Fibroblast of skin of back (primary cell): Measurements from ENCODE around the gene OSBPL10. TPM values are rescaled to one million over a fixed set of nuclear protein-coding genes. Genes with fewer than 3 reads are reported as not detected.
"Not testable (repeated sequence)": the region's sequence is repeated elsewhere in the genome, so short reads cannot be mapped to it uniquely, and the experiment has no call there.

ENCODE experiments used
- DNase-seq: peaks from one replicate; pipeline ENCODE4 v3.0.0-alpha.2; 2013
- polyA plus RNA-seq, 2 experiments: library from polyadenylated mRNA; unstranded; fragments of 120-200 nt; gene quantifications; one replicate each; pipeline ENCODE4 v1.2.1, GENCODE V29; 2013; ENCODE audit not compliant: insufficient read length in 2 of 2

OSBPL10 gene, protein sequence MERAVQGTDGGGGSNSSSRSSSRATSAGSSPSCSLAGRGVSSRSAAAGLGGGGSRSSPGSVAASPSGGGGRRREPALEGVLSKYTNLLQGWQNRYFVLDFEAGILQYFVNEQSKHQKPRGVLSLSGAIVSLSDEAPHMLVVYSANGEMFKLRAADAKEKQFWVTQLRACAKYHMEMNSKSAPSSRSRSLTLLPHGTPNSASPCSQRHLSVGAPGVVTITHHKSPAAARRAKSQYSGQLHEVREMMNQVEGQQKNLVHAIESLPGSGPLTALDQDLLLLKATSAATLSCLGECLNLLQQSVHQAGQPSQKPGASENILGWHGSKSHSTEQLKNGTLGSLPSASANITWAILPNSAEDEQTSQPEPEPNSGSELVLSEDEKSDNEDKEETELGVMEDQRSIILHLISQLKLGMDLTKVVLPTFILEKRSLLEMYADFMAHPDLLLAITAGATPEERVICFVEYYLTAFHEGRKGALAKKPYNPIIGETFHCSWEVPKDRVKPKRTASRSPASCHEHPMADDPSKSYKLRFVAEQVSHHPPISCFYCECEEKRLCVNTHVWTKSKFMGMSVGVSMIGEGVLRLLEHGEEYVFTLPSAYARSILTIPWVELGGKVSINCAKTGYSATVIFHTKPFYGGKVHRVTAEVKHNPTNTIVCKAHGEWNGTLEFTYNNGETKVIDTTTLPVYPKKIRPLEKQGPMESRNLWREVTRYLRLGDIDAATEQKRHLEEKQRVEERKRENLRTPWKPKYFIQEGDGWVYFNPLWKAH
- 3.9 TPM for polyA plus RNA-seq (2013, experiment 1 of 2; ENCODE audit: insufficient read length)
- 4.2 TPM for polyA plus RNA-seq (2013, experiment 2 of 2; ENCODE audit: insufficient read length)

DNA sequence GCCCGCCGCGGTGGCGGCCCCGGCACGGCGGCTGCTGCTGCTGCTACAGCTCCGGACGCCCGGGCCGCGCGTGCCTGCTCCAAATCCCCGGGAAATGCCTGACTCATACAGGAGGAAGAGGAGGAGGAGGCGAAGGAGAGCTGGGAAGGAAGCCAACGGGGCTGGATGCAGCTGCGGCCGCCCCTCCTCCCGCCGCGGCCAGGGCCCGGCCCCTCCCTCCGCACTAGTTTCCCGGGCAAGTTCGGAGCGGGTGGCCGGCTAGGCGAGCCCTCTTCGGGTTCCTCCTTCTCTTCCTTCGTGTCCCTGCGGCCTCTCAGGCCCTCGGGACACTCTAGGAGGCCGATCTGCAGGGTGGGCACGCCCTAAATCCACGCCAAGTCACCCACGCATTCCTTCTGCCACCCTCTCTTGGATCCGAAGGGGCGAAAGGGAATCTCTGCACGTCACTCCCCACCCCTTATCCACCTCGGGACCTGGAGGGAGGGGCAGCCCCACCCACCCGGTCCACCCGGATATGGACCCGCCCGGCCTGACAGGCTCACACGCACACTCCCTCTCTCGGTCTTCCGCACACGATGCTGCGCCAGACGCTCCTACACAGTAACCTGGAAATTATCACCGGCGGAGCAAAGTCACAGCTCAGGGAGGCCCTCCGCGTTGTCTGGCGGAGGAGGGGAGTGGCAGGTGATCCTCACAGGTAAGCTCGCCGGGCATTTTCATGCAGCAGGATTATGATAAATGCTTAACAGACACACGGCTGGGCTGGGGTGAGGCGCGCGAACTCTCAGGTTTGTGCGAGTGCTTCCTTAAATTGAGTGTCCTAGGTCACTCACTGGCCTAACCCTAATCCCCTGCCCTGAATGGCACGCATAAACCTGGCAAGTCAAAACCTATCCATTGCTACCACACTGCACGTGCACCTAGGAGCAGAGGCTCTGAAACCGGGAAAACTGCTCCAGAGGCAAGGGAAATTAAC is at the start of gene OSBPL10, which contains the start of gene ZNF860:
Gene OSBPL10 (minus strand): TSS at position 57 of the 976 bp plus-strand sequence. CDS start 83 bp downstream, outside the sequence.
Gene ZNF860 (plus strand): TSS at position 545 of the 976 bp plus-strand sequence. CDS start 7,330 bp downstream, outside the sequence.
- DNase-seq = peak; percentile 92

DNA sequence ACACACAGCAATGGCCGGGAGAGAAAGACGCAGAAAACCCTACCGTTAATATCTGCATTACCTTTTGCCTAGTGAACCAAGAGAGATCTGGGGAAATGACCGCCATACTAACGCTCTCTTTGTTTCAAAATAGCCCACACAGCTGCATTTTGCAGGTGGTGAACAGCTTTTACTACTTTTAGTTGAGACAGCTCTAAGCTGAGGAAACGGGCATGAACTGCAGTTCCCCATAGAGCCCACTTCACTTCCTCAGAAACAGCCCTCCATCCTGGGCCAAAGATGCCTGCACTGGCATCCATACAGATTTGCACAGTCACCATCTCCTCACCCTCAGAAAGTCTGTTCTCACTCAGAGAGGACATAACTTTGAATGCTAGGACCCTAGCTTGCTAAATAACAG is 45.5 kb upstream of the OSBPL10 start:
- no peak for DNase-seq

DNA sequence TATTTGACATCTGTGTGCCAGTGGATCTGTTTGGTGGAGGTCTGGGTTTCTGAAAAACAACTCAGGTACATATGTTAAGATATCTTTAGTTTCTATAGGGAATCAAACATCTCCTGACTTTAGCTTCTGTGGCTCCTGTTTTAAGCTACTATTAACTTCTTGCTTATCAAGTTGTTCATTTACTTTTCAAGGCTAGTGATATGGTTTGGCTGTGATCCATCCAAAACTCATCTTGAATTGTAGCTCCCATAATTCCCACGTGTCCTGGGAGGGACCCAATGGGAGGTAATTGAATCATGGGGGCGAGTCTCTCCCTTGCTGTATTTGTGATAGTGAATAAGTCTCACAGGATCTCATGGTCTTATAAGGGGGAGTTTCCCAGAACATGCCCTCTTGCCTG is 41.9 kb upstream of the OSBPL10 start:
- DNase-seq = no peak

DNA sequence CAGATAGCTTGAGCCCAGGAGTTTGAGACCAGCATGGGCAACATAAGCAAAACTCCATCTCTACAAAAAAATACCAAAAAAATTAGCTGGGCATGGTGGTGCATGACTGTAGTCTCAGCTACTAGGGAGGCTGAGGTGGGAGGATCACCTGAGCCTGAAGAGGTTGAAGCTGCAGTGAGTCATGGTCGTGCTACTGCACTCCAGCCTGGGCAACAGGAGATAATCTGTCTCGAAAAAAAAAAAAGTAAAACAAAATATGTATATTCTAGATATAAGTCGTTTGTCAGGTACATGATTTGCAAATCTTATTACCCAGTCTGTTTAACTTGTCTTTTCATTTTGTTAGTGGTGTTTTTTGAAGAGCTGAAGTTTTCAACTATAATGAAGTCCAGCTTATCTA is 40.7 kb upstream of the OSBPL10 start:
- DNase-seq = no peak

DNA sequence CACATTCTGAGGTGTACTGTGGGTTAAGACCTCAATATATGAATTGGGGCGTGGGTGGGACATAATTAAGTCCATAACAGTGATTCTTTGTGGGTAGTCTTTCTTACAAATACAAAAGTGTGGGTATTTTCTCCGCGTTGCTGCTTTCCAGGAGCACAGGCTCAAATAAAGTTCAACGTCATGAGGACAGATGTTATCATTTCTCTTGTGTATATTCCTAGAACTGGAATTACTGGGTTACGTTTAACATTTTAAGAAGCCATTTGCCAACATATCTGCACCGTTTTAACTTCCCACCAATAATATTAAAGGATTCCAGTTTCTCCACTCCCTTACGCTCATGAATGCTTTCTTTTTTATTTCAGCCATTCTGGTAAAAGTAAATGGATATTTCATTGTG is 40.1 kb upstream of the OSBPL10 start:
- no peak for DNase-seq

DNA sequence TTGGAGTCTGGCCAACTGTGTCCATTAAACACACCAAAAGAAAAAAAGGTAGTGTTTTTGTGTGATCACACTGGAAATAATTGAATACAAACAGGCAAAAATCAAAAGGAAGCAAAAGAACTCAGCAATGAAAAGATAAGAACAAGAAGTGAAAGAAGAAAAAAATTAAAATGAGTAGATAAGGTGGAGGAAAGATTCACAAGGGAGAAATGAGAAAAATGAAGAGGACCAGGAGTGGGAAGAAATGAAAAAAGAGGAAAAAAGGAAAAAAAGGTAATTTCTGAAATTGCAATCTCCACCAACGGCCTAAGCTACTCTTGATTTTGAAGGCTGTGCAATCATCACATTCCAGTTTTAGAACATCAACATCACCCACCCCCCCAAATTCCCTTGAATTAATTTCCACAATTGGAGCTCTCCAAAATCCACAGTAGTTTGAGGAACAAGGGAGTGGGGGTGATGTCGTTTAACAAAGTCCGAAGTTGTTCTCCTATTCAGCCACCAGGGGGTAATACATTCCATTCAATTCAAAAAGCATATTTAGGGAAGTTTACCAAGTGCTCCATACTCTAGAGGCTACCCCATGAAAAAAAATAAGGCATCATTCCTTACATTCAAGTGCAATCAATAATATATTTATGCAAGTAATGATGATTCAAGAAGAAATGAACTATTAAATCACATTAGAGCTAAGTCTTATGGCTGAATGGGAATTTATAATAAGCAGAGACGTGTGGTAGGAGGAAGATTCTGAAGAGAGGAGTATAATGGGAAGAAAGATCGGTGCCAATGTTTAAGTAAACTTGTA is 37.9 kb upstream of the OSBPL10 start:
- DNase-seq = peak; percentile 56

DNA sequence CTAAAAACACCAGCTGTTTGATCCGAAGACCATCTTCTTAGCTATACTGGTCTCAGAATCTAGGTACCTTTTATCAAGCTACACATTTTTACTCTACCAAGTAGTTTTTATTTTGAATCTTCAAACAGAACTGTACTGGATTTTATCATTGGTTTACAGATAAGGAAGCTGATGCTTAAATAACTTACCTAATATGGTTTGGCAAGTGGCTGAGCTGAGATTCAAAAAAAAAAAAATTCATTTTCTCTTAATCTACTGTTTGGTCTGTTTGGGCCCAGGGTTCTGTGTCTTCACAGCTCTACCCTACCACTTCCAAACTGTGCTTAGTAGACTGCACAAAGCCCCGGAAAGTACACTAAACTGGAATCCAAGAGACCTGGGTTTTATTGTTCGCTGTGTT is 36.2 kb upstream of the OSBPL10 start:
- no peak for DNase-seq

DNA sequence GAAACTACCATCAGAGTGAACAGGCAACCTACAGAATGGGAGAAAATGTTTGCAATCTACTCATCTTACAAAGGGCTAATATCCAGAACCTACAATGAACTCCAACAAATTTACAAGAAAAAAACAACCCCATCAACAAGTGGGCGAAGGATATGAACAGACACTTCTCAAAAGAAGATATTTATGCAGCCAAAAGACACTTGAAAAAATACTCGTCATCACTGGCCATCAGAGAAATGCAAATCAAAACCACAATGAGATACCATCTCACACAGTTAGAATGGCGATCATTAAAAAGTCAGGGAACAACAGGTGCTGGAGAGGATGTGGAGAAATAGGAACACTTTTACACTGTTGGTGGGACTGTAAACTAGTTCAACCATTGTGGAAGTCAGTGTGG is 34.6 kb upstream of the OSBPL10 start:
- not testable (repeated sequence) for DNase-seq

DNA sequence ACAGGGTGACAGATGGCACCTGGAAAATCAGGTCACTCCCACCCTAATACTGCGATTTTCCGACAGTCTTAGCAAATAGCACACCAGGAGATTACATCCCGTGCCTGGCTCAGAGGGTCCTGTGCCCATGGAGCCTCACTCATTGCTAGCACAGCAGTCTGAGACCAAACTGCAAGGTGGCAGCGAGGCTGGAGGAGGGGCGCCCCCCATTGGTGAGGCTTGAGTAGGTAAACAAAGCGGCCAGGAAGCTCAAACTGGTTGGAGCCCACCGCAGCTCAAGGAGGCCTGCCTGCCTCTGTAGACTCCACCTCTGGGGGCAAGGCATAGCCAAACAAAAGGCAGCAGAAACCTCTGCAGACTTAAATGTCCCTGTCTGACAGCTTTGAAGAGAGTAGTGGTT is 29.6 kb upstream of the OSBPL10 start:
- DNase-seq = not testable (repeated sequence)

DNA sequence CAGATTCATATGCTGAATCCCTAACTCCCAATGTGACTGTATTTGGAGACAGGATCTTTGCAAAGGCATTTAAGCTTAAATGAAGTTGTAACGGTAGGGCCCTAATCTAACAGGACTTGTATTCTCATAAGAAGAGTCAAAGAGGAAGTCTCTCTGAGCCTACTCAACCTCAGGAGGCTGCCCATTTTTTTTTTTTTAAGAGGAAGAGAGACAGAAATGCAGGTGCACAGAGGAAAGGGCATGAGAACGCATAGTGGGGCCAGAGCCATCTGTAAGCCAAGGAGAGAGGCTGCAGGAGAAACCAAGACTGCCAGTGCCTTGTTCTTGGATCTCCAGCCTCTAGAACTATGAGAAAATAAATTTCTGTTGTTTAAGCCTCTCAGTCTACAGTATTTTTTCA is 28.9 kb upstream of the OSBPL10 start:
- no peak for DNase-seq

DNA sequence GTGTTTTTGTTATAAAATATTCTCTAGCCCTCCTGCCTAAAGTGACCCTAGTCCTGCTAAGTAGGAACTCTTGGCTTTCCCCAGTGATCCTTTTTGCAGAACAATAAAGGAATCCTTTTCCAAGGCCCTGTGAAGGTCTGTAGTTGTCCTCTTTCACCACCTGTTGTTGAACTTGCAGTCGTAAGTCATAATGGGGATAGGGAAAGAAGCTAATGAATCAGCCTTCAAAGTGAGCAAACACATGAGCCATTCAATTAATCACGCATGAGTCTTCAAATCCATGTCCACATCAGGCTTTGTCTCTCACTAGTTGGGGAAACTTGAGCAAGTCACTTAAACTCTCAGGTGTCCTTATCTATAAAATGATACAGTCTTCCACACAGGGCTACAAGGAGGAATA is 28.0 kb upstream of the OSBPL10 start:
- no peak for DNase-seq

DNA sequence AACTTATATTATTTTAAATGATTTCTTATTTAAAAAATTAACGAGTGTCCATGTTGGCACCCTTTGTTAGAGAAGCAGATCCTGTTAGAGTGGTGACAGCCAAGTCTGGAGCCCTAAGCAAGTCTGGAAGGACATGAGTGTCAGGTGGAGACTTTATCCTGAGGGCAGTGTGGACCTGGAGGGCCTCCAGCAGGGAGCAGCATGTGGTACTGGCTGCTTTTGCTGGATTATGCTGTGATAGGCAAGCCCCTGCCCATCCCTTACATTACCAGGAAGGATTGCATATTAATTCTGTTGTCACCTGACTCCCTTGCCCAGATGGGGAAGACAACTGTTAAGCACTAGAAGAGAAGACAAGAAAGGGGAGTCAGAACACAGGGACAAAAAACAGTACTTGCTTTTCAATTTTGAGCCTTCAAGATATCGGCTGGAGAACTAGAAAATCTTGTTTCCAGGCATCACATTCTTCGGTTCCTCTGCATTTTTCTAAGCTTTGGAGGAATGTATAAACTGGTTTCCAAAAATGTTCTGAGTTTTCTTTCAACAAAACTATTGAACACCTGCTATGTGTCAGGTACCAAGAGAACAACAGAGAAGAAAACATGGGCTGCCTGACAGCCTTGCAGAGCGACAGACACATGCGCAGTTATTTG is 23.2 kb upstream of the OSBPL10 start:
- no peak for DNase-seq

DNA sequence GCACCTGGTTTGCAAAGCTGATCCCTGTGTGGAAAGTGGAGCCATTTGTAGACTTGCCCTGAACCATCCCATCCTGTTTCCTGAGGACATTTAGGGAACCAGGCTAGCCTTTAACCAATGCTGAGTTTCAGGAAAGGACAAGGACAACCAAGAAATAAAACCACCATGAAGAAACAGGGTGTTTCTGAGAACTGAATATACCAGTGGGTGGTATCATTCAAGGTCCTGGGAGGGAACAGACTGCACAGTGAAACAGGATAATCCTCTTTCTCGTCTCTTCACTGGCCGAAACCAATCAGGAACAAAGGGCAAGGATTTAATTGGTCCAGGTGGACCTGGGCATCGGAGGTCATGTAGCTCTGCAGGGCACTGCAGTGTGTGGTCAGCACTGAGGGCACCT is 22.3 kb upstream of the OSBPL10 start:
- DNase-seq = no peak

DNA sequence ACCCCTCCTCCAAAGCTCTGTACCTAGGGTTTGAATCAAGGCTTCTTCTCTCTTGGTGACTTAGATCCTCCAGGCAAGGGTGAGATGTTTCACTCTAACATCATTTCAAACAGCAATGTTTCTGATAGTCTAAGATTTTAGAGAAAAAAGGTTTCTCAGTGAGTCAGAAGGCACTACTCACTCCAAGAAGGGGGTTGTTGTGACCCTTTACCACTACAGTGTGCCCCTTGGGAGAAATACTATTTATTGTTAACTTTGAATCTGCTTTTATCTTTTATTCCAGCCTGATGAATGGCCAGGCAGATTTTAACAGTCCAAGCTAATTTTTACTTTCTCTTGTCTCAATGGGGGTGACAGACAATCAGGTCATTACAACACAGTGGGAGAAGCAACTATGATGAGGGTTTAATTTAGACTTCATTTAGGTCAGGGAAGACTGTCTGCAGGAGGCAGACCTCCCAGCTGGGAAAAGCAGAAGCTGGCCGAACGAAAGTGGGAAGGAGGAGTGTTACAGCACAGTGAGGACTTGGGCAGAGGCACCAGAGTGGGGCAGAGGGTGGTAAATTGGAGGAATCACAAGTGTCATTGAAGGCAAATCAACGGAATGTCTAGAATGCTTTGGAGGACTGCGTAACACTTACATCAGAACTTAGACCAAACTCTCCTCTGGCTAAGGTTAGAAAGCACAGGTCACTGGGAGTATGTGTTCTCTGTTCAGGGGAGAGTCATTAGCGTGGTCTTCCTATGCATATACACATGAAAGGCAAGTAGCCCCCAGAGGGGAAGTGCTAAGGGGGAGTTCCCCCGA is 21.7 kb upstream of the OSBPL10 start:
- no peak for DNase-seq

DNA sequence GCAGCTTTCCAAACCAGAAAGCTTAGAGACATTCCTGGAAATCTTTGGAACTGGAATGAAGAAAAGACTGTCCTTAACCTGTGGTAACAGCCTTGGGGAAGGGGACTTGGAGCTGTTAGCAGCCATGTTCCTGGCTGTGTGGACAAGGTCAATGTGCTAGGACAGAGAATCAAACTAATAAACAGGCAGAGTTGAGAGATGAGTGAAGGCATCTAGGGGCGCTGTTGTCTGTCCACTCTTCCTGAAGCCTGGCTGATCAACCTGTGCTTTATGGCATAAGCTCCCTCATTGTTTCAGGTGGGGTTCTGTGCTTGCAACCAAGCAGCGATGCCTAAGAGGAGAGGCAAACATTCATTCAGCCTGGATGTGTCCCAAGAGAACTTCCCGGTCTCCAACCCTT is 19.8 kb upstream of the OSBPL10 start:
- no peak for DNase-seq

DNA sequence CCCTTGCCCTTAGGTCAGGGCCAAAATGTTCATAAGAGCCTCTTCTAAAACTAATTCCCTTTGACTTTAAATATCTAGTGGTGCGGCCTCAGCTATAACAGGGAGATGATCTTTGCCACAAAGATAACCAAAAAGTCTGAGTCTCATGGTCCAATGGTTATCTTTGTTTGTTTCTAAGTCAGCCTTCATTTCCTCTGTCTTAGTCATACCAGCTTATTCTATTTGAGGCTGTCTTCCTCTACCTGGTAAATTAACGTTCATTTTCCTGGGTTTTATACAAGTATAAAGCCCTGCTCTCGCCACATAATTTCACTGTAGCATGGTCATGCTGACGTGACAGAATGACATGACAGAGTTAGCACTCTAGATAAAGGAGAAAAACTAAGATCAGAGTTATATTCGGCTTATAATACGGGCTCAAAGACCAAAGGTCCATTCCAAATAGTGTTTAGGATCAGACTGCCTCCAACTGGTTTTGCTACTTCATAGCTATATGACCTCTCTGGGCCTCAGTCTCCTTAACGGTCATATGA is 18.9 kb upstream of the OSBPL10 start:
- DNase-seq = no peak

DNA sequence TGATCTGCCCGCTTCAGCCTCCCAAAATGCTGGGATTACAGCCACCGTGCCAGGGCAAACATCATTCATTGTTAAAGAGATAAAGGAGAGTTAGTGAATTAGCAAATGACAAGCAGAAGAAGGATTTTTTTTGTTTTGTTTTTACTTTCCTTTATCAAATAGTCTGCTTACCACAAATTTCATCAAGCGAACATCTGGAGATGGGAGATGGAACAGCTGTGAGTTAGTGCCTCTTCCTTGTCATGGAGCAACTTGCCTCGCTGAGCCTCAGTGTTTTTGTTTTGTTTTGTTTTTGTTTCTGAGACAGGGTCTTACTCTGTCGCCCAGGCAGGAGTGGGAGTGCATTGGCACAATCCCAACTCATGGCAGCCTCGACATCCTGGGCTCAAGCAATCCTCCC is 16.4 kb upstream of the OSBPL10 start:
- DNase-seq = no peak

DNA sequence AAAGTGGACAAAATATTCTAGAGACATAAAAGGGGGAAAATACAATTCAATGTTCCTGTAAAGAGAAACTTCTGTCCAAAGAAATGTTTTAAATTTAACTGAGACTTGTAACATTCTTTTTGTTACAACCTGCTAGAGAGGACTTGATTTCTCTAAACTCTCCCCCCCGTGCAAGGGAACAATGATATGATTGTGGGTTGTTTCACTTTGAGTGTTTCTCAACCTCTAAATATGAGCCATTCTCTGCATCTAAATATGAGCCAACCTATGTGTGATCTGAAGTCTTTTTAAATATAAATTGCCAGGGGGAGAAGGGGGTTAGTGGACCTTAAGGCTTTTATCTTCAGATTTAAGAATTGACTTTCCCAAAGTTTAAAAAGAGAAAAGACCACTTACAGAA is 15.1 kb upstream of the OSBPL10 start:
- no peak for DNase-seq

DNA sequence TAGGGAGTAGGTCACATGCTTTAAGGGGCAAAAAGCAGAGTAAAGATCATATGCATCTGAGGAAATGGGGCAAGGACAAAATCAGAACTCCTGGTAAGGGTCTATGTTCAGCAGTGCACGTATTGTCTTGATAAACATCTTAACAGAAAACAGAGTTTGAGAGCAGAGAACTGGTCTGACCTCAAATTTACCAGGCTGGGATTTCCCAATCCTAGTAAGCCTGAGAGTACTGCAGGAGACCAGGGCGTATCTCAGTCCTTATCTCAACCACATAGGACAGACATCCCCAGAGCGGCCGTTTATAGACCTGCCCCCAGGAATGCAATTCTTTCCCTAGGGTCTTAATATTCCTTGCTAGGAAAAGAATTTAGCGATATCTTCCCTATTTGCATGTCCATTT is 14.0 kb upstream of the OSBPL10 start:
- not testable (repeated sequence) for DNase-seq

DNA sequence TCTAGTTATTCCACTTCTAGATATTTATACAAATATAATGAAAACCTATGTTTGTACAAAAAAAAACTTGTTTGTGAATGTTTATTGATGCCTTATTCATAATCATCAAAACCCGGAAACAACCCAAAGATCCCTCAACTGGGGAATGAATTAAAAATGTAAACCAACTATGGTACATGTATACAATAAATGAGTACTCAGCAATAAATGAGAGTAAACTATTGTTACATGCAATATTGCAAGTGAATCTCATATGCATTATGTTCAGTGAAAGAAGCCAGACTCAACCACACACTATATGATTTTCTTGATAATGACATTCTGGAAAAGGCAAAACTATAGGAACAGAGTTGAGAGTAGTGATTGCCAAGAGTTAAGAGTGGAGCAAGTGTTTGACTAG is 12.8 kb upstream of the OSBPL10 start:
- no peak for DNase-seq
